ENCODE data around the gene MCC.

MCC gene

DNA sequence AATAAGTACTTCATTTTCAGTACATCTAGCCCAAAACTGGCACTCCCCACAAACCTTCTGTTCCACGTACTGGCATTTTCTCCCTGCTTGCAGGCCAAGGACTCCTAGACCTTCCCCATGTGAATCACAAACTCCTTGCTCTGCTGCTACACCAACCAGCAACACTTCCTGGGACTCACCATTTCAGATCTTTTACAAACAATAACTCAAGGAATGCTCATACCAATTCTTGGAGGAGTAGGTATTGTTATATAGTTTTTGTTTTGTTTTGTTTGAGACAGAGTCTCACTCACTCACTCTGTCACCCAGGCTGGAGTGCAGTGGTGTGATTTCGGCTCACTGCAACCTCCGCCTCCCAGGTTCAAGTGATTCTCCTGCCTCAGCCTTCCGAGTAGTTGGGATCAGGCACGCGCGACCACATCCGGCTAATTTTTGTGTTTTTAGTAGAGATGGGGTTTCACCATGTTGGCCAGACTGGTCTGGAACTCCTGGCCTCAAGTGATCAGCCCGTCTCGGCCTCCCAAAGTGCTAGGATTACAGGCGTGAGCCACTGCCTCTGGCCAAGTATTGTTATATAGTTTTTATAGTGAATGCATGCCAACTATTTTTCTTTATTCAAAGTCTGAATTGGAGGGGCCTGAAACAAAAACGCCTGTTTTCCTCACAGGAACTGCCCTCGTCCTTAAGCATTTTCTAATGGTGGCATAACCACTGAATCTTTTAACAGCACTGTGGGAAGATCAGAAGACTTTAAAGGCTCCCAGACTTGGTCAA lies 264.2 kb downstream of the MCC start:
- no peak for DNase-seq (ENCODE audit: low spot score)

DNA sequence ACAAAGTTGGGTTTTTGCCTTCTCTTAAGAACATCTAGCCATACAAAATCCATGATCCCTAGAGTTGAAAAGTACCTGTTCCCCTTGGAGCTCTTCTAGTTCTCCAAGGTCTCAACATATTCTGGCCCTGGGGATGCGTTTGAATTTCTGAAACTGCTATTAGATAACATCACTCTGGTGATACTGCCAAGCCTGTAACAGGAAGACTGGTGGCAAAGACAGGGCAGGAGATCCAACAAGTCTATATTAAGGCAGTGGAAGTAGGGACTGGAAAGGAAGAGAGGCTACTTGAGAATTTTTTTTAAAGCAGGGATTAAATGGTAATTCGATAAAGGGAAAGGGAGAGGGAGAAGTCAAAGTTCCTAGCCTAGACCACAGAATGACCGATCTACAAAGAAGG lies 264.9 kb downstream of the MCC start:
- no peak for DNase-seq (ENCODE audit: low spot score)

- no peak for DNase-seq (ENCODE audit: low spot score)
Measured at GRCh38 chr5:113221294-113222176, 266.7 kb downstream of the MCC start.

DNA sequence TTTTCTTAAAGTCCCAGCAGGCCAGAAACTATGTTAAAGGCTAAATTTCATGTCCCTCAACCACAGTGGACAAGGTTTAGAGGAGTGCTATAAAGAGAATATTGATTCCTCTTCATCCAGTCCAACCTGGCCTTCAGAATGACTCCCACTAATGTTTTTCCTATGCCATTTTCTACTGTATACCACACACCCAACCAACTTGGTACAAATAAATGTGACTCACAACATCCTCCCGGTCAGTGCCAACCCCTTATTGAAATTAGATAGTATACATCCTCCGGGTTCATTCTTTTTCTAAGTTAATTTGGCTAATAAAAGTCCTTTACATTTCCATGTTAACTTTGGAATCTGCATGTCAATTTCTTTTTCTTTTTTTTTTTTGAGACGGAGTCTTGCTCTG lies 268.6 kb downstream of the MCC start:
- no peak for DNase-seq (ENCODE audit: low spot score)

DNA sequence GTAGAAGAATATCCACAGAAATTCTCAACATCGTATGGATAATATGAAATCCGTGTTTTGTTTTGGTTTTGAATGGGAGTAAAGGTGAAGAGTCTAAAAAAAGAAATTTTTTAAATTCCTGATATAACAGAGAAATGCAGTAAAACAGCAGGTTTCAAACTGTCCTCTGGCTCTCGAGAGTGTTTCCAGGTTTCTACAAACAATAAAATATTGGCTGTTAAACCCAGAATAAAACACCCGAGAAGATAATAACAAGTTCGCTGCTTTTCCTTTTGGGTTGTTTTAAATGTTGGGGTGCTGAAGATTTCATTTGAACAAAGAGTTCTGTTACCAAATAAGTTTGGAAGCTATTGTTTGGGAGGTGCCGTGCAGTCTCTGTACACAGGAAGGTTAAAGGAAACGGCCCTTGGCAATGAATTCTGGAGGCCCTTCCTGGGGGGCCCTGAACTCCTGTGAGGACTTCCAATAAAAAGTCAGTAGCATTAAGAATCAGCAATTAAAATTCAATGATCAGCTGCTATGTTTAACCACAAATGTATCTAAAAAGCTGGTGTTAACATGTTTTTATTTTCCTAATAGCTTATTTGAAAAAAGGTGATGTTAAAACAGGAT lies 269.2 kb downstream of the MCC start:
- no peak for DNase-seq (ENCODE audit: low spot score)

DNA sequence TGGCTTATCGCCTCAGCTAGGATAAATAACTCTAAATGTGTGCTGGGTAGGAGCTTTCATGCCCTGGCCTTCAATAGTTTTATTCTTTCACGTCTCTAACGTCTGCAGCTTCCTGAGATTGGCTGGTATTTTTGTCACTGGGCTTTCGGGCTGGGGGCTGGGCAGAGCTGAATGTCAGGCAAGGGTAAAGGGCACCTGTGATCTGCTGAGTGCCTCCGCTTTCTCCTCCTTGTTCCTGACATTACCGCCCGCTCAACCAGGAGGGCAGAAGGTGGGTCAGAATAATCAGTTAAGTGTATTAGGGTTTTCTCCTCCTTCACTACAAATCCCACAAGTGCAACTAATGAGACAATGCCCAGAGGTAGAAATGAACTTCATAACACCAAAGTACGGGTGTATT lies 270.1 kb downstream of the MCC start:
- DNase-seq (ENCODE audit: low spot score): no peak

DNA sequence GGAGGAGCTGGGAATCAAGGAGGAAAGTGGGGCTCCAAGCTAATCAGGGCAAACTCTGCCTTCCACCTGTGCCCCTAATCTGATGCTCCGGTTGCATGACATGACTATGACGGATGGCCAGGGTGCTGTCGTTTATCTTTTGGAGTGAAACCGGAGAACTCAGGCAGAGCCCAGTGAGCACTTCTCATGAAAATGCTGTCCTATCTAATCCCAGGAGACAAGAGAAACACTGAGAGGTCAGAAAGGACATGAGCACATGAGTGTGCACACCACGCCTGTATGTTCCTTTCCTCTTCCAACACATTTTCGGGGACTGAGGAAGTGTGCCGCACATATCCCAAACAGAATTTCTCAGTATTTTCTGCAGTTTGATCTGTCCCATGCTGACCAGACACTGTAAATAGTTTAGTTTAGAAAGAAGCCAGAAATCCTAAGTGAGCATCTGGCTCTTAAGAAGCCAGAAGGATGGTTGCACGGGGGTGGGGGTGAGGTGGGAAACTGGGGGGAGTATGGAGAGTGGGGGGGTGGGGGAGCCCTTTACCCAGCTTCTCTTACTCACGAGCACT lies 270.6 kb downstream of the MCC start:
- DNase-seq (ENCODE audit: low spot score): no peak

DNA sequence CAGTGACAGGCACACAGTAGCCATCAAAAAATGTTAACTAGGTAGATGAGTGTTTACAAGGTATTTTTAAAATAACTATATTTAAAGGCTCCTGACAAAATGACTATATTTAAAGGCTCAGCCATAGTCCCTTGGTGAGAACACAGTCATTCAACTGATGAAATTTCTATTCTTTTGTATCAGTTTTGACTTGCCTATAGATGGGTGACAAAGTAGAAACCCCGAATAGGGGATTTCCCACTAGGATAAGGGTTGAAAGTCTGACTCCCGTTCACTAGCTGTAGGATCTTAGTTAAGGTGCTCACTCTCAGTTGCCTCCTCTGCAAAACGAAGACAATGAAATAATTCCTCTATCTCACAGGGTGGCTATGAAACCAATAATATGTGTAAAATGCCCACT lies 271.7 kb downstream of the MCC start:
- DNase-seq (ENCODE audit: low spot score): no peak

- DNase-seq (ENCODE audit: low spot score): no peak
Measured at GRCh38 chr5:113215401-113216060, 272.7 kb downstream of the MCC start.

DNA sequence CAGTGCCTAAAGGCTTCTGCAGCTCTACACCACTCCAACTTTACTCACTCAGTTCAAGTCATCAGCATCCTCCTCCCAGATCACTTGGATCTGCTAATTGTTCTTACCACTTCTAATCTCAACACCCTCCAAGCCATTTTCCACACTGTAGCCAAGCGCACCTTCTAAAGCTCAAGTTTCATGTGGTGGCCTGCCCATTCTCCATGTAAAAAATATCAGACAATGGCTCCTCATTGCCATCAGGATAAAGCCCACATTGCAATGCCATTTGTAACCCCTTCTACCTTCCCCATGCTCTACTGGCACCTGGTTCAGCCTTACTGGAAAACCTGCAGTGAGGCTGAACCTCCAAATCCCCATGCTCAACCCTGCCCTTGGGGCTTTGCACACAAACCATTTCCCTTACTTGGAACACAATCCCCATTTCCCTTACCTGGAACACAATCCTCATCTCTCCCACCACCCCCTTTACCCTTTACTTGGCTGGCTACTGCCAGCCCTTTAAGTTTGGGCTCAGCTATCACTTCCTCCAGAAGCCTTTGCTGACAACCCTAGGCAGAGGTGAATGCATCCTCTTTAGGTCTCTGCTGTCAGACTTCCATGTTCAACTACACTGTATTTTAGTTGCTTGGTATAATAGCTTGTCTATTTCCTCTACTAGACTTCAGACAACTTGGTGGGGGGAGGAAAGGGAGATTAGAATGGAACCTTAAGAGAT lies 273.5 kb downstream of the MCC start:
- no peak for DNase-seq (ENCODE audit: low spot score)

DNA sequence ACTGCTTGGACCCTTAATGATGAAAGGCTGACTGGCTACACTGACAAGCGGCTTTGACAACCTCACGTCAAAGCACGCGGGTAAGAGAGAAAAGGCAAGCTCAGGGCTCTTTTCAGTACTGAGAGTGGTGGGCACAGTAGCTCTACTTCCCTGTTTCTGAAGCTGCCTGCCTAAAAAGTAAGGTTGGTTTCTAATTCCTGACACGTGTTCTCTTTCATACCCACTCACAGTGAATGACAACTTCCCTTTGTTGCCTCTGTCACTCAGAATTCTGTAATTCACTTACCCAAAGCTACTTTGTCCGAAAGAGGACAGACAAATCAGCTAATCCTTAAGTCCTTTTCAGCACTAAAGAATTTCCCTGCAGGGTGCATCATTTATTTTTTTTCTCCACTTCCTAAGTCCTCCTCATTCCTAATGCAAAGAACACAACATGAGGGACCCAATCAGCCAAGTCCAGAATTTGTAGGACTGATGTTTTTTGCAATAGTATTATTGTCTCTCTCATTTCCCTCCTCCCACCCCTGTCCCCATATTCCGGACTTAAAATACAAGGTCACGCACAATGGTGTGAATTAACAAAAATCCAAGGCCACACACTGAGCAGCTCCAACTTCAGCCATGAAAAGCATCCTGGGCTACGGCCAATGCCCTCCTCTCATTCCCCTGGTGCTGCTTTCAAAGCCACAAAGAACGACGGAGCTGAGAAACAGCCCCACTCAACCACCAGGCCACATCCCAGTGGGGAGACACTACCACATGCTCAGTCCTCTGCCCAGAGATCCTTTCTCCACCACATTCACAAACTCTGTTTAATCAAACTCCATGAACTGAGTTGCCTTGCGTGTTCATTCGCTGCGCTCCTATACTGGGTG lies 274.5 kb downstream of the MCC start:
- DNase-seq (ENCODE audit: low spot score): peak; percentile 28

- no peak for DNase-seq (ENCODE audit: low spot score)
Measured at GRCh38 chr5:113212244-113212920, 275.9 kb downstream of the MCC start.

DNA sequence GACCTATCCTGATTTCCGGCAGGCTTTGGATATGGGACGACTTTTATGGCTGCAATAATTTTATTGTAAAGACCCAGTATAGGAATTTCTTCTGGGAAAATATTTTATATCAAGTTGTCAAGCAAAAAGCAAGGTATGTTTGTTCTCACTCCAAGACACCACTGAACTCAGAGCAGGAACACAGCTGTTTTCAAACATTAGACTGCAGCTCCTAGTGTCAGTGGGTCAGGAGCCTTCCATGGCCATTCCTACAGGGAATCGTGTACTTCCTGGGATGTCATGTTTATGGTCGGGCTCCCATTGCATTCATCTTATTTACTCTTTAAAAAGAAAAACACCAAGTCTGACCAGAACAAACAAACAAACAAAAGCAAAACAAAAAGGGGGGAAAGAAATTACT lies 278.8 kb downstream of the MCC start:
- no peak for DNase-seq (ENCODE audit: low spot score)

GRCh38 chr5:113205807-113206206 lies 282.4 kb downstream of the MCC start:
- no peak for DNase-seq (ENCODE audit: low spot score)

- DNase-seq (ENCODE audit: low spot score): no peak
Measured at GRCh38 chr5:113205323-113205722, 282.9 kb downstream of the MCC start.

DNA sequence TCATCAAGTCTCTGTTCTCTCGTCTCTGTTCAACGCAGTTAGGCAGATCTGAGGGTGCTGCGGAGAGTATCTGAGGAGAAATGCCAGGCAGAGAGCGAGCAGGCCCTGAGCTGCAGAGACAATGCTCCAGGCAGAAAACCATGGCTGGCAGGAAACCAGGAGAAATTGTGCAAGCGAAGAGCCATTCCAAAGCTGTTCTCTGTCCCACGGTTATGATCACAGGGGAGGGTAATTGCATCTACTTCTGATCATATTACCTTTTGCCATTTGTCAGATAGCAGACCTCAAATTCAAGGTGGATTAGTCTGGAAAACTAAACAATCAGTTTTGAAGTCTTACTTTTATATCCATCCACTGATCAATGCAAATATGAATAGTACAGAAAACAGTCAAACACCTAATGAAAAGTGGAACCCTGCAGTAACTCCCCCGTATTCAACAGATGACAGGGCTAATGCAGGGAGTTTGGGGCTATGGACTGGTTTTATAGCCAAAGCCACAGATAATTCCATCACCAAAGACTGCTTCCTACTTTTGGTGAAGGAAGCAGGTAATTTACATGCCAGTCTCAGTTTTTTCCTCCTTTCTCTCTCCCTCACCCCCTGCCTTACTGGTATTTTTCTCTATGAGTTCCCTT lies 283.6 kb downstream of the MCC start:
- peak; percentile 12 for DNase-seq (ENCODE audit: low spot score)

GRCh38 chr5:113203916-113204315 lies 284.3 kb downstream of the MCC start:
- no peak for DNase-seq (ENCODE audit: low spot score)

DNA sequence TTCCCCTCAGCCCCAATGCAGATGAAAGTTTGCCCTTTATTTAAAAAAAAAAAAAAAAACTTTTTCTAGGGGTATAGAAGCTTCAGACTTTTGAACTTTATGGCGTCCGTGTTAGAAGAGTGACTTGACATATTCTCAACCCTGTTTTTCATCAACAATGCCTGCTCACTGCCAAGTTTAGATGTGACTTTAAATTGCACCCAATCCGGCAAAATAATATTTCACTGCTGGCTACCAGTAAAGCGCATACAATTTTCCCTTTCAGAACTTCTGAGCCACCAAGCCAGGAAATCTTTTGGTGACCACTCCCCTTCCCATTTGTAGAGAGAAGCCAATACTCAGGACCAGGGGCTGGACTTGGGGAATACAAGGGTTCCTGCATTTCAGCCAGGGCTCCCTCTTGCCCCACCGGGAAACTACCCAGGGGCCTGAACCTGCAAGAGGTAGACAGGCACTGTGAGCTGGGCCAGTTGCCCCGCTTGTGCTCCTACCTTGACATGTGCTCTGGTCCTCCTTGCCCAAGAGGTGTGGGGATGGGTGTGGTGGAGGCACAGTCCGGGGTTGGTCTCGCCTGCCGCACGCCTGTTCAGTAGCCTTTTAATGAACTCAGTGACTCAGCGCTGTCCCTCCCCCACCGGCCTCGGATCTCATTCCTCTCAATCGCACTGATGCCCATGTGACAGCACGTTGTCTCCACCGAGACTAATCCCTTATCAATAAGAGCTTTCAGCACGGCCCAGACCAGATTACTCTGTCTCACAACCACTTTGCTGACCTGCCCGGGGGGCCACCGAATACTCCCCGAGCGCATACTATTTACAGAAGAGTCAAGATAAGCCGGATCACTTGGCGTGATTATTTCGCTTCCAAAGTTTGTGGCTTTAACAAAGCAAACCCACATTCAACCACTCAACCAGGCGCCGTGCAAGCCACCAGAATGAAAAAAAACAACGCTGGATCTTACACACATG lies 285.2 kb downstream of the MCC start:
- DNase-seq (ENCODE audit: low spot score): no peak

Measured in cerebellar cortex (tissue), 1 donor.